IPS-18a (cell line): ENCODE results near the gene GSAP.
A peak's percentile ranks its signal among the peaks of the same experiment; 100 is the strongest.
"Not testable (repeated sequence)": the region's sequence is repeated elsewhere in the genome, so short reads cannot be mapped to it uniquely, and the experiment has no call there.

ENCODE experiments used
- H3K27ac ChIP-seq: one replicate; pipeline ENCODE4 v1.5.1; 2013; ENCODE audit warnings: low read length
- H3K27me3 ChIP-seq: one replicate; pipeline ENCODE4 v1.6.1; 2013; ENCODE audit warnings: mild to moderate bottlenecking, low read length; ENCODE audit not compliant: control insufficient read depth, insufficient read depth
- H3K36me3 ChIP-seq: one replicate; pipeline ENCODE4 v1.6.1; 2013; ENCODE audit warnings: low read depth, low read length; ENCODE audit not compliant: control insufficient read depth
- H3K4me1 ChIP-seq: one replicate; pipeline ENCODE4 v1.6.1; 2013; ENCODE audit warnings: low read depth, low read length; ENCODE audit not compliant: control insufficient read depth
- H3K4me3 ChIP-seq: one replicate; pipeline ENCODE4 v1.5.1; 2013; ENCODE audit warnings: low read length
- H3K9ac ChIP-seq: one replicate; pipeline ENCODE4 v1.6.1; 2013; ENCODE audit warnings: mild to moderate bottlenecking, low read length, moderate library complexity
- H3K9me3 ChIP-seq: one replicate; pipeline ENCODE4 v1.6.1; 2013; ENCODE audit warnings: low read depth, low read length; ENCODE audit not compliant: control insufficient read depth

GSAP gene

GRCh38 chr7:77415823-77416620, at the start of gene GSAP:
Gene GSAP (minus strand): TSS chr7:77416349. CDS start chr7:77416321, 28 bp downstream.
- H3K9ac ChIP-seq: no peak within 1 kb of the TSS
- H3K36me3 ChIP-seq: no peaks in the 10 kb centered on the region
- H3K4me1 ChIP-seq: peaks cover 37% of the 10 kb centered on the region
- no peaks in the 10 kb centered on the region for H3K9me3 ChIP-seq
- H3K27ac ChIP-seq: no peak within 1 kb of the TSS
- H3K27me3 ChIP-seq: peaks cover 36% of the 10 kb centered on the region
- H3K4me3 ChIP-seq: peak within 1 kb of the TSS; percentile 66

GRCh38 chr7:77465256-77465655, 49.1 kb upstream of the GSAP start:
- no peaks in the 10 kb centered on the region for H3K36me3 ChIP-seq
- H3K27me3 ChIP-seq: no peaks in the 10 kb centered on the region
- H3K9ac ChIP-seq: no peak overlapping the region
- H3K9me3 ChIP-seq: no peaks in the 10 kb centered on the region
- no peaks in the 10 kb centered on the region for H3K4me1 ChIP-seq
- no peak overlapping the region for H3K27ac ChIP-seq
- H3K4me3 ChIP-seq: no peak overlapping the region

- H3K27ac ChIP-seq: no peak overlapping the region
- H3K9ac ChIP-seq: no peak overlapping the region
- H3K4me3 ChIP-seq: no peak overlapping the region
- H3K4me1 ChIP-seq: no peaks in the 10 kb centered on the region
- no peaks in the 10 kb centered on the region for H3K36me3 ChIP-seq
- H3K9me3 ChIP-seq: no peaks in the 10 kb centered on the region
- no peaks in the 10 kb centered on the region for H3K27me3 ChIP-seq
These were observed 48.4 kb upstream of the GSAP start for GRCh38 chr7:77464589-77464988.

GRCh38 chr7:77463632-77464031, 47.5 kb upstream of the GSAP start:
- H3K9ac ChIP-seq, H3K4me3 ChIP-seq, H3K4me1 ChIP-seq, H3K36me3 ChIP-seq, H3K27me3 ChIP-seq, H3K27ac ChIP-seq, H3K9me3 ChIP-seq: not testable (repeated sequence)

- Histone ChIP-seq H3K27ac (no peak overlapping the region), H3K36me3 (no peaks in the 10 kb centered on the region), H3K27me3 (no peaks in the 10 kb centered on the region), H3K9ac (no peak overlapping the region), H3K9me3 (no peaks in the 10 kb centered on the region), H3K4me3 (no peak overlapping the region), H3K4me1 (no peaks in the 10 kb centered on the region)
These were observed 45.7 kb upstream of the GSAP start for GRCh38 chr7:77461842-77462241.

GRCh38 chr7:77461246-77461645, 45.1 kb upstream of the GSAP start:
- Histone ChIP-seq H3K36me3 (no peaks in the 10 kb centered on the region), H3K9me3 (no peaks in the 10 kb centered on the region), H3K9ac (no peak overlapping the region), H3K27me3 (no peaks in the 10 kb centered on the region), H3K4me3 (no peak overlapping the region), H3K27ac (no peak overlapping the region), H3K4me1 (no peaks in the 10 kb centered on the region)

- no peaks in the 10 kb centered on the region for H3K9me3 ChIP-seq
- H3K27me3 ChIP-seq: no peaks in the 10 kb centered on the region
- no peaks in the 10 kb centered on the region for H3K4me1 ChIP-seq
- H3K27ac ChIP-seq: no peak overlapping the region
- no peak overlapping the region for H3K4me3 ChIP-seq
- no peaks in the 10 kb centered on the region for H3K36me3 ChIP-seq
- H3K9ac ChIP-seq: no peak overlapping the region
These were observed 43.9 kb upstream of the GSAP start for GRCh38 chr7:77460057-77460486.

GRCh38 chr7:77459311-77459726, 43.2 kb upstream of the GSAP start:
- Histone ChIP-seq H3K36me3 (no peaks in the 10 kb centered on the region), H3K27me3 (no peaks in the 10 kb centered on the region), H3K9ac (no peak overlapping the region), H3K9me3 (no peaks in the 10 kb centered on the region), H3K4me1 (no peaks in the 10 kb centered on the region), H3K27ac (no peak overlapping the region), H3K4me3 (no peak overlapping the region)

- Histone ChIP-seq H3K27ac (no peak overlapping the region), H3K4me1 (no peaks in the 10 kb centered on the region), H3K36me3 (no peaks in the 10 kb centered on the region), H3K9me3 (no peaks in the 10 kb centered on the region), H3K4me3 (no peak overlapping the region), H3K9ac (no peak overlapping the region), H3K27me3 (no peaks in the 10 kb centered on the region)
These were observed 42.6 kb upstream of the GSAP start for GRCh38 chr7:77458786-77459185.

- Histone ChIP-seq H3K9me3 (no peaks in the 10 kb centered on the region), H3K36me3 (no peaks in the 10 kb centered on the region), H3K9ac (no peak overlapping the region), H3K4me3 (no peak overlapping the region), H3K27me3 (no peaks in the 10 kb centered on the region), H3K27ac (no peak overlapping the region), H3K4me1 (no peaks in the 10 kb centered on the region)
These were observed 41.6 kb upstream of the GSAP start for GRCh38 chr7:77457779-77458178.

GRCh38 chr7:77456696-77457095, 40.5 kb upstream of the GSAP start:
- Histone ChIP-seq H3K9ac (no peak overlapping the region), H3K4me3 (no peak overlapping the region), H3K9me3 (no peaks in the 10 kb centered on the region), H3K4me1 (no peaks in the 10 kb centered on the region), H3K36me3 (no peaks in the 10 kb centered on the region), H3K27me3 (no peaks in the 10 kb centered on the region), H3K27ac (no peak overlapping the region)

- Histone ChIP-seq H3K27me3 (no peaks in the 10 kb centered on the region), H3K27ac (no peak overlapping the region)
These were observed 39.2 kb upstream of the GSAP start for GRCh38 chr7:77455321-77455720.

More at GRCh38 chr7:77455321-77455720, 39.2 kb upstream of the GSAP start:
- Histone ChIP-seq H3K4me3 (no peak overlapping the region), H3K9ac (no peak overlapping the region), H3K9me3 (no peaks in the 10 kb centered on the region), H3K4me1 (no peaks in the 10 kb centered on the region), H3K36me3 (no peaks in the 10 kb centered on the region)
